IPS DF 6.9 (cell line): ENCODE data around the gene OMP.

Source experiments
- DNase-seq: peaks from one replicate; pipeline ENCODE4 v3.0.0-alpha.2; 2013; ENCODE audit warnings: low read depth, low spot score
- H3K27ac ChIP-seq: one replicate; pipeline ENCODE4 v1.5.1; 2013; ENCODE audit warnings: low read length, control low read depth
- H3K27me3 ChIP-seq: 2 replicates; pipeline ENCODE4 v1.6.1; 2013; ENCODE audit warnings: mild to moderate bottlenecking, low read length; ENCODE audit not compliant: control insufficient read depth, insufficient read depth
- H3K36me3 ChIP-seq: 2 replicates; pipeline ENCODE4 v1.6.1; 2013; ENCODE audit warnings: low read length; ENCODE audit not compliant: control insufficient read depth, insufficient read depth
- H3K4me1 ChIP-seq: 2 replicates; pipeline ENCODE4 v1.6.1; 2013; ENCODE audit warnings: low read length; ENCODE audit not compliant: control insufficient read depth, insufficient read depth
- H3K4me3 ChIP-seq: 2 replicates; pipeline ENCODE4 v1.5.1; 2013; ENCODE audit warnings: mild to moderate bottlenecking, low read length
- H3K9me3 ChIP-seq: 2 replicates; pipeline ENCODE4 v1.6.1; 2013; ENCODE audit warnings: low read length, inconsistent platforms; ENCODE audit not compliant: control insufficient read depth, insufficient read depth
- WGBS: extraction: QIAGEN DNeasy Blood & Tissue Kit; methylation state at CpG from one replicate; pipeline ENCODE4 v1.1.7; 2013; ENCODE audit warnings: mixed read lengths, missing lambda C conversion rate; ENCODE audit not compliant: insufficient read length, insufficient coverage; 5-methylcytosine and 5-hydroxymethylcytosine counted together

The OMP gene

DNA sequence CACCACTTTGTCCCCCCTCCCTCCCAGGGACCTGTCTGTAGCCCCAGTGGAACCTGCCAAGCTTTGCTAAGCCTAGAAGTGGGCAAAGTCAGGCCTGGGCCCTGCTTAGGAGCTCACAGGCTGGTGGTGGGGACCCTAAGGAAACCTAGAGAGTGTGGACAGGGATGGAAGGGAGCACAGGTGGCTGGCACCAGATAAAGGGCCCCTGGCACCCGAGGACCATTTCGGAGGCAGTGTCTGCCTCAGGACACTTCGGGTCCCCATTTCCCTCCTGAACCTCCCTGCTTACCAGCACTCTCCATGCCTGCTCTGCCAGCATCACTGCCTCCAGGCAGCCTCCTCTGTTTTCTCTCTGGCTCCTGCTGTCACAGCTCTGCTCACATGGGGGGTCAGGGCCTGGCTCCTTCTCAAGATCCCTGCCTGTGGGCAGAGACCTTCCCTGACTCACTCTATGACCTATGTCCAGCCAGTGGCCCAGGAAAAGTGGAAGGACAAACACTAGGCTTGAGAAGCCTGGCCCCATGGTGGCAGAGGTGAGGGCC is 13.6 kb upstream of the OMP start:
- DNase-seq = no peak
- no peaks in the 10 kb centered on the region for H3K9me3 ChIP-seq
- no peak overlapping the region for H3K4me3 ChIP-seq
- H3K36me3 ChIP-seq = no peaks in the 10 kb centered on the region
- H3K27ac ChIP-seq = no peak overlapping the region
- no peaks in the 10 kb centered on the region for H3K27me3 ChIP-seq
- no peaks in the 10 kb centered on the region for H3K4me1 ChIP-seq
- WGBS = no CpG with 5 or more reads among the region's 3 CpGs

DNA sequence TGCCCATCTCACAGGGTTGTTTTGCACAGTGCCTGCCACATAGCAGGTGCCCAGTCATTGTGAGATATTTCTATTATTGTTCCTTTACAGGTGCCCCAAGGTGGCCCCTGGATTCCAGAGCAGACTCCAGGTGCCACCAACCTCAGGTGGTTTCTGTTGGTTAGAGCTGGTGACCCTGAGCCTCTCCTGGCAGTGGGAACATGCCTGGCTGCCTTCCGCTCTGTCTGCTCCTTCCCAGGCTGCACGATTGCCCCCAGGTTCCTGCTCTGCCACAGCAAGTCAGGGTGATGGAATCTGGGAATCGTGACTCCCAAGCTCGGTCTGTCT is 12.6 kb upstream of the OMP start:
- no peak for DNase-seq
- no CpG with 5 or more reads among the region's 4 CpGs for WGBS
- Histone ChIP-seq H3K9me3 (no peaks in the 10 kb centered on the region), H3K27me3 (no peaks in the 10 kb centered on the region), H3K4me1 (no peaks in the 10 kb centered on the region), H3K4me3 (no peak overlapping the region), H3K27ac (no peak overlapping the region), H3K36me3 (no peaks in the 10 kb centered on the region)

DNA sequence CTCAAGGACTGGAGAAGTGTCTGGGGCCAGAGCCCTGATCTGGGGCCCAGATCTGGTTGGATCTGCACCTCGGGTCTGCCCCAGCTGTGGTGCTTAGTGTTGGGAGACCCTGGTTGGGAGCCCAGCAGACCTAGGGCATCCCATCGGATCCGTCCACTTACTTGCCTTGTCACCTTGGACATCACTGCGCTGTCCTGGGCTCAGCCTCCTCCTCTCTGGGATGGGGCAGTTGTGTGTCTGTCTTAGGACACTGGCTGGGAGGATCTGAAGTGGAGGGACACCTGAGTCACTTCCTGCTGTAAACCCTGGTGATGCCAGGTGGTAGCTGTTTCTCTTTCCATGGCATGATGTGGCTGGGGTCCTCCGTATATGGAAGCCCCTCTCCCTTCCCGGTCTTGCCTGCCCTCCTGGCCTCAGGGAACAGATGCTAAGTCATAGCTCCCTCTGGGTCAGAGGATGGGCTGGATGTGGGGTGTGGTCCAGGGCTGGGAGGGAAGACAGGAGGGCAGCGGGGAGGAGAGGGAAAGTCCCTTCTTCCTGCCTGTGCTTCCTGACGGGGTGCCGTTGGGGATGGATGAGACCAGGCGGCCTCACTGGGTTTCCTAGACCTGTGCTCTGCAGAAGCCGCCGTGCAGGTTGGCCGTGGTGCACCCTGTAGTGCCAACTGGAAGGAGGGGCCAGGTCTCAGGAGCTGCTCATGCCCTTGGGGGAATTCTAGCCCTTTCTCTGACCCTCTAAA is 12.1 kb upstream of the OMP start:
- WGBS = no CpG with 5 or more reads among the region's 13 CpGs
- no peak overlapping the region for H3K4me3 ChIP-seq
- H3K27ac ChIP-seq = no peak overlapping the region
- no peaks in the 10 kb centered on the region for H3K36me3 ChIP-seq
- no peaks in the 10 kb centered on the region for H3K27me3 ChIP-seq
- DNase-seq = no peak
- H3K4me1 ChIP-seq = no peaks in the 10 kb centered on the region
- no peaks in the 10 kb centered on the region for H3K9me3 ChIP-seq

DNA sequence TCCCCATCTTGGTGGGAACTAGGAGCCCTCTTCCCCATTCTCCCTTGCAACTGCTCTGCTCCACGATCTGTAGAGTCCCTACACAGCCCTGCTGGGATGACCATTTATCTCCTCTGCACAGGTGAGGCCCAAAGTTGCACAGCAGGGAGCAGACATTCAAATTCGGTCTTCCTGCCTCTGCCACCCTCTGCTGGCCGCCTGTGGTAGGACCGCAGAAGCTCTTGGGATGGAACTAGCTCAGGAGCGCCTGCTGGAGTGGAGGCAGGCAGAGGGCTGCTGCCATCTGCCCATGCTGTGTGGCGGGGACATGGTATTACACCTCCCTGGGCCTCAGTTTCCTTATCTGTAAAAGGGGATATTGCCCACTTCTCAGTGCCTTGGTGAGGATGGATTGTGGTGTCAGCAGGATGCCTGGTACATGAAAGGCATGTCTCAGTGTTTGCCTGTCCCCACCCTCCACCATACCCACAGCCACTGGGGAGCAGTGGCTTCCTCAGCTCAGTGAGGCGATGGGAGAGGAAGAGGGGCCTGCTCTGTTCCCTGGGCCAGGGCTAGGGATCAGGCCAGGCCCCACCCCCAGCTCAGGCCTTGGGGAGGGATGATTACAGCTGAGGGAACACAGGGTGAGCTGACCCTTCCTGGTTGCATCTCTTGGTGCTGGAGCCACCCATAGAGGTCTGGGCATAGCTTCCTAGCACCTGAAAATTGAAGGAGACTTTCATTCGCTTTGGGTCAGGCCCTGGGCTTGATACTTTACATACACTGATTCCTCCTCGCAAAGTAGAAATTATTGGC is 11.3 kb upstream of the OMP start:
- Histone ChIP-seq H3K27me3 (no peaks in the 10 kb centered on the region), H3K4me1 (no peaks in the 10 kb centered on the region), H3K27ac (no peak overlapping the region), H3K36me3 (no peaks in the 10 kb centered on the region), H3K4me3 (no peak overlapping the region), H3K9me3 (no peaks in the 10 kb centered on the region)
- no CpG with 5 or more reads among the region's 9 CpGs for WGBS
- peak; percentile 85 for DNase-seq

DNA sequence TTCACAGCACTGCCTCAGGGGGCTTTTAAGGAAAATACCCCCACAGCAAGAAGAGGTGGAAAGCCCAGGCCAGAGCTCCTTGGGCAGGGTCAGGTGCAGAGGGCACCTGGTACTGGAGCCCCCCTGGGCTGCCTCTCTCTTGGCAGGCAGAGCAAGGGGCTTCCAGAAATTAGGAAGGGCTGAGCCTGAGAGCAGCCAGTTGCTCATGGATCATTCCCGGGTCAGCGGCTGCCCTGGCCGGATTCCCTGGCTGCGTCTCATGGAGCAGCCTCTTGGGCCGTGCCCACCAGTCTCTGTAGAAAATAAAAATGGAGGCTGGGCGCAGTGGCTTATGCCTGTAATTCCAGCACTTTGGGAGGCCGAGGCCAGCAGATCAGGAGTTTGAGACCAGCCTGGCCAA is 10.3 kb upstream of the OMP start:
- no peak overlapping the region for H3K27ac ChIP-seq
- no peaks in the 10 kb centered on the region for H3K9me3 ChIP-seq
- H3K27me3 ChIP-seq = no peaks in the 10 kb centered on the region
- H3K4me1 ChIP-seq = no peaks in the 10 kb centered on the region
- DNase-seq = no peak
- no peaks in the 10 kb centered on the region for H3K36me3 ChIP-seq
- H3K4me3 ChIP-seq = no peak overlapping the region
- no CpG with 5 or more reads among the region's 7 CpGs for WGBS

DNA sequence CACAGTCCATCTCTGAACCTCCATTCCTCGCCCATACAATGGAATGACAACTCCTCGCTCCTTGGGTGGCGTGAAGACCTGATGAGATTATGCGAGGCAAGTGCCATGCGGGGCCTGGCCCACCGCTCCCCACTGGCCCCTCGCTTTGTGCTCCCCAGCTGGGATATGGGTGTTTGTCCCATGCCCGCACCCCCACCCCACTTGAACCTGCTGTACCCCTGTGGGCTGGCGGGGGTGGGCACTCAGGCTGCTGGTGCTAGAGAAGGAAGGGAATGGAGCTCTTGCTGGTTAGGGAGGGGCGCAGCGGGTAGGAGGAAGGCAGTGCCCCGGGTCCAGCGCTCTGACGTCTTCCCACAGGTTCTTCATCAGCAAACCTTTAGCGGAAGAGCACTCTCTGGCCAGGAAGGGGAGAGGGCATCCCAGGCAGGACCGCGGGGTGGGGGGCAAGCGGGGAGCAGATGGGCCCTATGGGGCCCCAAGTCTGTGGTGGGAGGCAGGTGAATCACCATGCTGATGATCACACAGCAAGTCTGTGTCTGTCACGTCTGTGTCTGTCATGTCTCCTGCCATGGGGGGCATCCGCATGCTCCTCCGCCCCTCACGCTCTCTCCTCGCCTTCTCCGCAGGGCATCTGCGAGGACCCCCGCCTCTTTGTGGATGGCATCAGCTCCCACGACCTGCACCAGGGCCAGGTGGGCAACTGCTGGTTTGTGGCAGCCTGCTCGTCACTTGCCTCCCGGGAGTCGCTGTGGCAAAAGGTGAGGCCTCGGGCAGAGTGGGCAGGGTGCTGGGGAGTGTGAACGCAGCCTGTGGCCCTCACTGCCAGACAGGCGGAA is 9.4 kb upstream of the OMP start:
- WGBS = no CpG with 5 or more reads among the region's 33 CpGs
- DNase-seq = no peak
- H3K4me1 ChIP-seq = no peaks in the 10 kb centered on the region
- H3K27me3 ChIP-seq = no peaks in the 10 kb centered on the region
- no peaks in the 10 kb centered on the region for H3K9me3 ChIP-seq
- no peak overlapping the region for H3K27ac ChIP-seq
- H3K36me3 ChIP-seq = no peaks in the 10 kb centered on the region
- no peak overlapping the region for H3K4me3 ChIP-seq

DNA sequence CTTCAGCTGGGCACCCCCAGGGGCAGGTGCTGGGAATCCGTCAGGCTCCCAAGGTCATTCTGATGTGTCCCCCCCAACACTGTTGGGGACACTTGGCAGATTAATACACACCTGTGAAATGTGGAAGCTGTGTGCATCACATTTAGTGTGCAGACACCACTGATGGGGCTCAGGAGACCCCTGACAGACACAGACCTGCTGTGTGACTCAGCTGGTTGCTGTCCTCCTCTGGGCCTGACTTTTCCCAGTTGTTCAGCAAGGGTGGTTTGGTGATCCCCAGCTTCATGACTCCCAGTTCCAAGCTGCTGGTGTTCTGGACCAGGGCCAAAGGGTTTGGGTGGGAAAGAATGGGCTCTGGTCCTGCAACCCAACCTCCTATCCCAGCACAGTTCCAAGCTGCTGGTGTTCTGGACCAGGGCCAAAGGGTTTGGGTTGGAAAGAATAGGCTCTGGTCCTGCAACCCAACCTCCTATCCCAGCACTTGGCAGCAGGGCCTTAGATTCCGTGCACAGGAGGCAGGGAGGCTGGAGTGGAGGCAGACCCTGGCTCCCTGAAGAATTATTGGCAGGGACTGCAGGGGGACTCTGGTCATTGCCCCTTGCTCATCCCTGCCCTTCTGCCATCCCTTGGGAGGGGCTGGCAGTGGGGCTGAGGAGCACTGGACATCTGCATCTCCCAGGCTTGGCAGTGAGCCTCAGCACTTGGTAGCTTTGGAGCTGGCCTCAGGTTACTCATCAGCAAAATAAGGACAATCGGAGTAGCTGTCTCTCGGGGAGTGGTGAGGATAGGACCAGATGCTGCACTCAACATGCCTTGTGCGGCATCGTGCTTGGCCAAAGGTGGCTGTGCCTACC is 8.4 kb upstream of the OMP start:
- no peak for DNase-seq
- no peak overlapping the region for H3K27ac ChIP-seq

DNA sequence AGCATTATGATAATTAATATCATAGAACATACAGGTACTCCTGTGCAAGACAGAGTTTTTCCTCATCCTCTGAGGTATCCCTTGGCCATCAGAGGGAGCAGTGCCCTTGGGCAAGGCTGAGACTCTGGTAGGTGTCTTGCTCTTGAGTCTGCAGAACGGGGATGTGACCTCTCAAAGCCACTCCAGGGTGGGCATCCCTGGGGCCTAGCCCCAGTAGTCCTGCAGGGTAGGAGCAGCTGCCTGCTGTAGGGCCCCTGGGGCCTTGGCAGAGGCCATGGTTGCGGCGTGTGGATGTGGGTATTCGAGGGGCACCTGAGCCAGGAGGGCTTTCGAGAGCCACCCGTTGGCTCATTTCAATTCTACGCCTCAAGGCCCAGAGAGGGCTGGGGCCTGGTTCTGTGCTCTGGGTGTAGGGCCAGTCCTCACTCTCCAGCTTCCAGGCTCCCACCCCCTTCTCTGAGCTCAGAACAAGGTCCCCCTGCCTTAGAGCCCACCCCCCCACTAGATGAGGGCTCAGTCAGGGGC is 7.7 kb upstream of the OMP start:
- Histone ChIP-seq H3K27me3 (no peaks in the 10 kb centered on the region), H3K27ac (no peak overlapping the region), H3K36me3 (no peaks in the 10 kb centered on the region), H3K9me3 (no peaks in the 10 kb centered on the region), H3K4me3 (no peak overlapping the region), H3K4me1 (no peaks in the 10 kb centered on the region)
- DNase-seq = no peak
- no CpG with 5 or more reads among the region's 7 CpGs for WGBS

More for the DNA sequence above, 8.4 kb upstream of the OMP start:
- no peaks in the 10 kb centered on the region for H3K9me3 ChIP-seq
- no peaks in the 10 kb centered on the region for H3K4me1 ChIP-seq
- WGBS = no CpG with 5 or more reads among the region's 6 CpGs
- H3K4me3 ChIP-seq = no peak overlapping the region
- H3K36me3 ChIP-seq = no peaks in the 10 kb centered on the region
- no peaks in the 10 kb centered on the region for H3K27me3 ChIP-seq

DNA sequence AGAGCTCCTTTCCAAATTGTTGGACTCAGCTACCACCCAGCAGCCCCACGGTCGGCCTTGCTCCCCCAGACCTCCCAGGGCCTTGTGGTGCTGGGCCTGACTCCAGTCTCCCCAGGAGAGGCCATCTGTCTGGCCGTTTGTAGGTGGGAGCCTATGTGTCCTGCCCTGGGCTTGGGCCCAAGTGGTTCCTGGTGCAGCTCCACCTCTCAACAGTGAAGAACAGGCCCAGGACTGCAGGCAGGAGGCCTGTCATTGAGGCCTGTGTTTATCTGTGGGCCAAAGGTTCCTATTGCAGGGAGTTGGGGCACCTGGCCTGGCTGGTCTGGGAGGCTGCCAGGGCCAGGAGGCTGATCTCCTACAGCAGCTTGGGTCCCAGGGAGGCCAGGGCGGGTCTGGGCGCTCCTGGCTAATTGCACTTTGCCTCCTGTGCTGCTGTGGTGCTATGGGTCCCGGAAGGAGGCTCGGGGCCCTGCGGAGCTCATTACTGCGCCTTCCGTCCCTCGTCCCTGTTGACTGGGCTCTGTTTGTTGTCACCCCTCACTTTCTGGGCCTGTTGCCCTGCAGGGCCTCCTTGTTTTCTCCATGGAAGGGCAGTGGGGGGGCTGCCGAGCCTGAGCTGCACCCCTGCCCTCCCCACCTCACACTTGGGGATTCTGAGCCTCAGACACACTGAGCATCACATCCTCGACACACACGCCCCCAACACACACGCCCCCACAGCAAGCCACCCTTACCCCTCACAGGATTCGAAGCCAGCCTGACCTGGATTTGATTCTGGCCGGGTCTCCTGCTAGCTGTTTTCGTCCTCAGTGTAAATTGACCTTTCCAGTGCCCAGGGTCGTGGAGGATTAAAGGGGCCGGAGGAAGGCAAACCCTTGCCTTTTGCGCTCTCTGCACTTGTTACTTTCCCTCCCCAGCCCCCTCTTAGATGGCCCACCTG is 6.8 kb upstream of the OMP start:
- H3K4me3 ChIP-seq = no peak overlapping the region
- H3K4me1 ChIP-seq = no peaks in the 10 kb centered on the region
- WGBS = no CpG with 5 or more reads among the region's 21 CpGs
- H3K9me3 ChIP-seq = no peaks in the 10 kb centered on the region
- H3K36me3 ChIP-seq = no peaks in the 10 kb centered on the region
- no peak for DNase-seq
- no peak overlapping the region for H3K27ac ChIP-seq
- no peaks in the 10 kb centered on the region for H3K27me3 ChIP-seq
